GM13976 (cell line): Measurements from ENCODE around the gene PRSS57.

Source experiments
- DNase-seq: peaks from one replicate; pipeline ENCODE4 v3.0.0; 2012; ENCODE audit warnings: low spot score
- CTCF ChIP-seq: IDR thresholded peaks from 2 replicates; pipeline ENCODE4 v1.5.1; 2012; ENCODE audit warnings: borderline replicate concordance, mild to moderate bottlenecking; ENCODE audit not compliant: insufficient read depth; ENCODE audit errors: extremely low read depth, missing control alignments, control extremely low read depth
- in situ Hi-C: fragments of 300-500 bp; cut with MboI; formaldehyde crosslinking; loops from one replicate; pipeline ENCODE4 v1.12.0; 2022; ENCODE audit warnings: low sequenced_read_pairs, mixed read lengths, inconsistent platforms; ENCODE audit not compliant: unreplicated experiment

Gene PRSS57

DNA sequence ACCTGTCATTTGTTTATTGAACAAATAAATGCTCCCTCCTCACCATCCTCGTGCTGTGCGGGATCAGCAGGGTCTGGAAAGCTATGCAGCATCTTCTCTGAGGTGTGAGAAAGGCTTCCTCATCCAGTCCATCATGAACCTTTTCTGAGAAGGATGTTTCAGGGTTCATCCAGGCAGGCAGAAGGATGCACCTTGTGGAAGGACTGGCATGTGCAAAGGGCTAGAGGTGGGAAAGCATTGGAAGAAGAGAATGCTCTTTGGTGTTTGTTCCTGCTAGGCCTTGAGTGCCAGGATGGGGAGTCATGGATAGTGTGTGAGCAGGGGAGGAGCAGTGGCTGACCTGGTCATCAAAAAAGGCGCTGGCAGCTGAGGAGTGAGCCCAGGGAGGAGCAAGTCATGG lies 20.1 kb upstream of the PRSS57 start:
- DNase-seq: no peak
- TF ChIP-seq CTCF: no peak
- in situ Hi-C loops: no loop called here

- DNase-seq: no peak
- in situ Hi-C loops: no loop called here
- no peak for TF ChIP-seq CTCF
Observed at GRCh38 chr19:711254-711653, 16.0 kb upstream of the PRSS57 start.

GRCh38 chr19:710767-711166 lies 15.5 kb upstream of the PRSS57 start:
- in situ Hi-C loops: no loop called here
- no peak for DNase-seq
- TF ChIP-seq CTCF: no peak

DNA sequence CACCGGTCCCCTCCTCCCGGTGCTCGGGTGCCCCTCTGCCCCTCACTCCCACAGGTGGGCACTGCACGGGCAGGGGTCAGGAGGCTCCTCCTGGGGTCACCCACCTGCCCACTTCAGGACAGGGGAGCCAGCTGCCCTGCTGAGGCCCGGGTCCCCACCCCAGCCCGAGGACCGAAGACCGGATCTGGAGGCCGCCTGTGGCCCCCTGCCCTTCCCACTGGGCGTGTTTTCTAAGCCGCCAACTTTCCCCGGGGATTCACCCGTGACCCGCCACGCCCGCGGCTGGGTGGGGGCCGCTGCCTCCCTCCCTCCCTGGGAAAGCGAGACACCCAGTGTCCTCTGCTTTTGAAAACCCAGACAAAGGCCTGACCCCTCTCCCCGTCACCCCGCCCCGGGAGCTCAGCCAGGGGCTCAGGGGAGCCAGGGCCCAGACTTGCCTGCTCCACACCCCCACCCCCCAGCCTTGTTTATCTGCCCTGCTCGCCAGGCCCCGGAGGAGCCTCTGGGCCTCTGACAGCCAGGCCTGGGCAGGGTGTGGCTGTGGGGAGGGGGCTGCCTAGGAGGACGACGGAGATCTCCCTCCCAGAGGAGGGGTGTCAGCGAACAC lies 14.8 kb upstream of the PRSS57 start:
- in situ Hi-C loops: no loop called here
- no peak for DNase-seq
- no peak for TF ChIP-seq CTCF

DNA sequence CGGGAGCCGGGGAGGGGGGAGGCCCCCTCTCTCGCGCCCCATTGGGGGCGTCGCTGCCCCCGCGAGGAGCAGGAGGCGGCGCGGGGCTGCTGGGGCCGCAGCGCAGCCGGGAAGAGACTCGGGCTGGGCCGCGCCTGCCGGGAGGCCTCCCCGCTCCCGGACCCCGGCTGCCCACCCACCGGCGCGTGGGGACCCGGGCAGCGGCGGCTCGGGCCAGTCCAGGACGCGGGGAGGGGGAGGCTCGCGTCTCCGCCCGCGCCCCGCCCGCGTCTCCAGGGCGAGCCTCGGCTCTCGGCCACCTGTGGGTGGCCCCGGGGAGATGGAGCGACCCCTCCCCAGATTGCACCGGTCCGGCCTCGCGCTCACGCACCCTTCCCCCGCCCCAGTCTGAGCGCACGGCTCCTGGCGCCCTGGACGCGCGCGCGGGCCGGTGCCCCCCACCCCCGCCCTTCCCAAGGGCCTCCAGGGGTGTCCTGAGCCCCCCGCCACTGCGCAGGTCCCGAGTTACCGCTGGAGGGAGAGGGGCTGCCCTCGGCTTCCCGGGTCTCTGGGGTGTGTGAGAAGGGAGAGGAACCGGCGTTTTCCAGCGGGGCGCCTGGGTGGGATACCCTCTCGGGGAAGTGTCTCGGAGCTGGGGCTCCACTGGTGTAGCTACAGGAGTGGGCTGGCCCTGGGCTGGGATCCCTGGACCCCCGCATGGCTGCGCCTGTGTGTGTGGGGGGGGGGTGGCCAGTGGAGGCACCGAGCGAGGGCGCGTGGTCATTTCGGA lies 14.1 kb upstream of the PRSS57 start:
- no peak for DNase-seq
- in situ Hi-C loops: no loop called here
- TF ChIP-seq CTCF: no peak

GRCh38 chr19:708154-709143 lies 13.2 kb upstream of the PRSS57 start, which contains the start of gene PALM:
Gene PALM (plus strand): TSS chr19:708935. CDS start chr19:709147, 212 bp downstream.
- no peak for TF ChIP-seq CTCF
- in situ Hi-C loops: no loop called here
- DNase-seq: no peak
